Activated naive CD8-positive, alpha-beta T cell treated with anti-CD3 and anti-CD28 coated beads, Interleukin-2, amount 50 U/mL, for 24 hours (primary cell): Measurements from ENCODE around the gene PLEKHG7.
"Not testable (repeated sequence)": the region's sequence is repeated elsewhere in the genome, so short reads cannot be mapped to it uniquely, and the experiment has no call there.

ENCODE experiments used
- ATAC-seq: fragments of 150-1000 bp; cut with Tn5 transposase; one replicate; pipeline ENCODE4 v1.10.0; 2021
- DNase-seq: peaks from one replicate; pipeline ENCODE4 v3.0.0; 2021
- H3K27ac Mint-ChIP-seq: one replicate; pipeline ENCODE4 v1.8.0; 2021; ENCODE audit warnings: mild to moderate bottlenecking, mixed read lengths
- H3K27me3 Mint-ChIP-seq: one replicate; pipeline ENCODE4 v1.8.0; 2021; ENCODE audit warnings: mixed read lengths
- H3K36me3 Mint-ChIP-seq: one replicate; pipeline ENCODE4 v1.8.0; 2021; ENCODE audit warnings: low read depth, mixed read lengths
- H3K4me1 Mint-ChIP-seq: one replicate; pipeline ENCODE4 v1.8.0; 2021; ENCODE audit warnings: mixed read lengths
- H3K4me3 Mint-ChIP-seq: one replicate; pipeline ENCODE4 v1.8.0; 2021; ENCODE audit warnings: mild to moderate bottlenecking, moderate library complexity, mixed read lengths
- H3K9me3 Mint-ChIP-seq: one replicate; pipeline ENCODE4 v1.8.0; 2021; ENCODE audit warnings: mixed read lengths

Gene PLEKHG7

DNA sequence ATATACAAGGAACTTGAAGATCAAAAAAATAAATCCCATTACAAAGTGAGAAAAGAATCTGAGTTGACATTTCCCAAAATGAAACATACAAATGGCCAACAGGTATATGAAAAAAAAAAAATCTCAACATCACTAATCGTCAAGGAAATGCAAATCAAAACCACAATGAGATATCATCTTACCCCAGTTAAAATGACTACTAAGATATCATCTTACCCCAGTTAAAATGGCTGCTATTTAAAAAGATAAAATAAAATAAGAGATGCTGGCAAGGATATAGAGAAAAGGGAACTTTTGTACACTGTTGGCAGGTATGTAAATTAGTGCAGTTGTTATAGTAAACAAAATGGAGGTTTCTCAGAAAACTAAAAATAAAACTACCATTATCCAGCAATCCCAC is 44.4 kb downstream of the PLEKHG7 start:
- Mint-ChIP-seq H3K4me1 (peaks cover 2% of the 10 kb centered on the region), H3K9me3 (no peaks in the 10 kb centered on the region), H3K27me3 (peaks cover 3% of the 10 kb centered on the region), H3K27ac (no peak overlapping the region), H3K36me3 (no peaks in the 10 kb centered on the region), H3K4me3 (no peak overlapping the region)
- no peak for DNase-seq
- no peak for ATAC-seq

DNA sequence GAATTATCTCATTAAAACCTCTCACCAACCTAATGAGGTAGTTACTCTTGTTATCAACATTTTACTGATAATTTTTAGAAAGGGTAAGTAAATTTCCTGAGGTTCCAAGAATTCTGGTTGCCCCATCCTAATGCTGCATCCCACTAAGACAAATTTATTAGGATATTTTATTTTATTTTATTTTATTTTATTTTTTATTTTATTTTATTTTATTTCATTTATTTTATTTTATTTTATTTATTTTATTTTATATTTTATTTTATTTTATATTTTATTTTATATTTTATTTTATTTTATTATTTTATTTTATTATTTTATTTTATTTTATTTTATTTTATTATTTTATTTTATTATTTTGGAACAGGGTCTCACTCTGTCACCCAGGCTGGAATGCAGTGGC is 46.9 kb downstream of the PLEKHG7 start:
- not testable (repeated sequence) for H3K4me1 Mint-ChIP-seq, H3K27me3 Mint-ChIP-seq, H3K36me3 Mint-ChIP-seq, H3K9me3 Mint-ChIP-seq, DNase-seq, ATAC-seq, H3K27ac Mint-ChIP-seq, H3K4me3 Mint-ChIP-seq

DNA sequence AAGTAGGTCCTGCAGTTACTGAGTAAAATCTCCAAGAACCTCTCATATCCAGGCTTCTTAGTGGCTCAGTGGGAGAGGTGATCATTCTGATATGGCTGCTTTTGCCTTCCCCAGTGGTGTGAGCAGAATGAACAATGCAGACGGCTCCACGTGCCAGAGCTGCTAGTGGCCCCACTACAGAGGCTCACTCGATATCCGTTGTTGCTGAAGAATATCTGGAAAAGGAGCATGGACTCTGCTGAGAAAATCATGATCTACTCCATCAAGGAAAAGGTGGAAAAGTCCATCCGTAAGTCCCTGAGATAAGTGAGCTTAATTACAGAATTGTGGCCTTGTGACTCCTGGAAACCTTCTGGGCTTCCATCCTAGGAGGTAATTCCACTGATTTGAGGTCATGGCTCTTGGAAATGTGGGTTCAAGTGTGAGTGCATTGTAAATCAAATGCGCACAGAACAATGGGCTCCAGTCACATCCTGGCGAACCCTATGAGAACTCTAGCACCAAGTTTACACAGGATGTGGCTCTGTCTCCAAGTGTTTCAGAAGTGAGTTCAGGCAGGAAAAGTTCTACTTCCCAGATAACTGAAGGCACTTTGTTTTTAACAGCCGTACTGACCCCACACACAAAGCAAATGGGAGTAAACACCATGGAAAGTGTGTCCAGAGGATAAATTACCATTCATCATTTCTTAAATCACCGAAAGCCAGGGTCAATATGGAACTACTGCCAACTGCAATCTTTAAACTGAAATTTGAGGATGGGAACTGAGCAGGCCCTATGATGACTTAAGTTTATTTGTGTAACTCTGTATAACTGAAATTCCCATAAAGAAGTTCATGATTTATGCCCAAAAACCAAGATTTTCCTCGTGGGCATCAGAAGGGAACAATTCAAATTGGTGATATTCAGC is 51.4 kb downstream of the PLEKHG7 start:
- ATAC-seq (no peak), DNase-seq (no peak)
- Mint-ChIP-seq H3K4me3 (no peak overlapping the region), H3K27ac (no peak overlapping the region), H3K9me3 (no peaks in the 10 kb centered on the region), H3K27me3 (peaks cover 11% of the 10 kb centered on the region), H3K4me1 (peaks cover 4% of the 10 kb centered on the region), H3K36me3 (no peaks in the 10 kb centered on the region)

DNA sequence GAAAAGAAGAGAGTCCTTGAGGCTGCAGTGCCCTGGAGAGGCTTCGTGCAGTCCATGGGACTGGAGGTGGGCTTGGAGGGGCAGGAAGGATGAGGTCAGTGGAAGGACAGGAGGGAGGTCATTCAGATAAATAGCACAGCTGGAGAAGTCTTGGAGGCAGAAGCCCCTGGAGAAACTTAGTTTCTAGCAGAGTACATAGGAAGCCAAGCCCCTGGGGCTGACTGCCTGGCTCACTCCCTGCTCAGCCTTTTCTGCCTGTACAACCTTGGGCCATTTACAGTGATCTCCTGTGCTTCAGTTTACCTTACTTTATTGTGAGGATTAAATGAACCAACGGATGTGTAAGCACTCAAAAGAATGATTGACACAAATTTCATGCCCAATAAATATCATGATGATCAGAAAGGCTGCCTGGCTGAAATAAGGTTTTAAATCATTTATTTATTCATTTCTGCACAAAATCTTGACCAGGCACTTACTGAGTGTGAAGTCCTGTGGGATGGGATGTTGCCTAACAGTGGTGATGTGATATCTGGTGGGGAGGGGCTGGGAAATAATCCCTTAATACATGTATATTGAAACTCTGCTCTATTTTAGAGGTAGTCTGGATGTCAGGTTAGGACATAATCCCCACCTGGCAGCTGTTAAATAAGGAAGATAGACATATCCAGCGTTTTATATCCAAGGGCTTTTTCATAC is 54.3 kb downstream of the PLEKHG7 start:
- ATAC-seq = no peak
- H3K27ac Mint-ChIP-seq = no peak overlapping the region

DNA sequence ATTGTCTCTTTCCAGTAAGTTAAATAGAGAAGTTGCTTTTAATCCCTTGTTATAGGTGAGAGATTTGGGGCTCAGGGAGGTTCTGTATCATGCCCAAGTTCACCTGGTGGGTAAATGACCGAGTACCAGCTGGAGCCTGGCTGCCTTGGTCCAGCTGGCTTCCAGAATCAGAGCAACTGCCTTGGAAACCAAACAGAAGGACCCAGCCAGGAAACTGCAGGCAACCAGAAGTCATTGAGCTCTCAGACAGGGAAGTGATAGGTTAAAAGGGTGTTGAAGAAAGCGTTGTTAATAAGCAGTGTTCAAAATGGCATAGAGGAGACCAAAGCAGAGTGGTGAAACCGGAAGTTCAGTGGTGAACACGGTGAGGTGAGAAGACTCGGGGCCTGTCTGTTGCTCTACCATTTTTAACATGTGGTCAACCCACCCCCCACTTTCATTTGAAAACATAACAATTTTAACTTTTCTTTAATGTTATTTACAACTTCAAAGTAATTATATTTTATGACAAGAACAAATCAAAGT is 54.9 kb downstream of the PLEKHG7 start:
- peaks cover 6% of the 10 kb centered on the region for H3K4me1 Mint-ChIP-seq
- no peaks in the 10 kb centered on the region for H3K9me3 Mint-ChIP-seq
- DNase-seq (no peak), ATAC-seq (no peak)
- no peak overlapping the region for H3K4me3 Mint-ChIP-seq
- H3K27ac Mint-ChIP-seq = no peak overlapping the region
- H3K36me3 Mint-ChIP-seq = no peaks in the 10 kb centered on the region
- peaks cover 11% of the 10 kb centered on the region for H3K27me3 Mint-ChIP-seq

More for the DNA sequence above, 54.3 kb downstream of the PLEKHG7 start:
- Mint-ChIP-seq H3K36me3 (no peaks in the 10 kb centered on the region), H3K27me3 (peaks cover 11% of the 10 kb centered on the region), H3K9me3 (no peaks in the 10 kb centered on the region), H3K4me1 (peaks cover 6% of the 10 kb centered on the region), H3K4me3 (no peak overlapping the region)
- no peak for DNase-seq

DNA sequence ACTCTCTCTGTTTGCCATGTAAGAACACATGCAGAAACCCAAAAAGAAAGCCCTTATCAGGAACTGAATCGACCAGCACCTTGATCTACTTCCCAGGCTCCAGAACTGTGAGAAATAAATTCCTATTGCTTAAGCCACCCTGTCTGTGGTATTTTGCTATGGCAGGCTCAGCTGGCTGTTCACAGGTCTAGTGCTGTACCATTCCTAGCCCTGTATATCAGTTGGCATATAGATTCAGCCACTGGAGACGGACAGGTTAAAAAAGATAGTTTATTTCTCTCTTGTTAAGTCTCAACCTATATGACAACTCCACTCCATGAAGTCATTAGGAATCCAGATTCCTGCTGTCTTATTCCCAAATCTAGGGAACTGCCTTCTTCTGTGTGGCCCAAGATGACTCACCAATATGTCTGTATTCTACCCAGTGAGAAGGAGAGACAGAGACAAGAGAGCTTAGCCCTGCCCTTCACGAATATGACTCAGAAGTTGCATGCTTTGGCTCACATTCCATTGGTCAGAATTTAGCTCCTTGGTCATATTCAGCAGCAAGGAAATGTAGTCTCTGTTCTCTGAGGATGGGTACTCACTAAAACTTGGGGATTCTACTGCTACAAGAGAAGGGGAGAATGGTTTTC is 57.0 kb downstream of the PLEKHG7 start:
- peak; percentile 52 for ATAC-seq
- DNase-seq = no peak
- no peak overlapping the region for H3K4me3 Mint-ChIP-seq

DNA sequence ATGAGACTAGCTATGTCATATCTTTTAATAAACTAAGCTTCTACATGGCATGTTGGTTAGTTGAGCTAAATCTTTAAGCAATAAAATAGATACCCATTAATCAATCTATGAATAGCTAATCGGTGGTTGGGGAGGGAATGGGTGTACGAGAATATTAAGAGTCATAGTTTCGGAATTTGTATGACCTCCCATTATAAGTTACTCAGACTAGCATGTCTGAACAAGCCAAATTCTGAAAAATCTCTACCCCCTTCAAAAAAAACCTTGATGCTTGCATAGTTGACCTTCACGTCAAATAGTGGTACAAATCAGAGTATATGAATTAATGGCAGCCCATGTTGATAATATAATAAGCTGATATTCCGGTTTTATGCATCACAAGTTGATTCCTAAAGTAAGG is 60.0 kb downstream of the PLEKHG7 start:
- no peak for DNase-seq
- Mint-ChIP-seq H3K36me3 (no peaks in the 10 kb centered on the region), H3K27ac (no peak overlapping the region), H3K9me3 (no peaks in the 10 kb centered on the region), H3K4me3 (no peak overlapping the region), H3K27me3 (peaks cover 7% of the 10 kb centered on the region), H3K4me1 (peaks cover 2% of the 10 kb centered on the region)
- no peak for ATAC-seq

More for the DNA sequence above, 57.0 kb downstream of the PLEKHG7 start:
- Mint-ChIP-seq H3K27ac (no peak overlapping the region), H3K9me3 (no peaks in the 10 kb centered on the region), H3K4me1 (peaks cover 6% of the 10 kb centered on the region), H3K36me3 (no peaks in the 10 kb centered on the region), H3K27me3 (peaks cover 11% of the 10 kb centered on the region)

DNA sequence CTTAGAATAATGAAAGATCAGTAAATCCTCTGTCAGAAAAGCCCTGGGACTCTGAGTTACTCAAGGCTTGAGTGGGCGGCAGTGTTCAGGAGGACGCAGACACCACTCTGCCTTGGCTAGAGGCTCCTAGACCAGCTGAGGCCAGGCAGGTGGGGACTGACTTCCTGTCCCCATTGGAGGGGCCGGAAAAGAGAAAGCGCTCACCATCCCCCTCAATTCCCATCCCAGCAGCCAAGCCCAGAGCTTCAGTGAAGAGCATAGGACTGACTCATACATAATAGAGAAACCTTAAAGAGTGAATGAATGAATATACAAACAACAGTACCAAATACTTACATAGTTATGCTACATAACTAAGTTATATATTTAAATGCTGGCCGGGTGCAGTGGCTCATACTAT is 62.0 kb downstream of the PLEKHG7 start:
- ATAC-seq (no peak), DNase-seq (no peak)
- Mint-ChIP-seq H3K27ac (no peak overlapping the region), H3K9me3 (no peaks in the 10 kb centered on the region), H3K4me3 (no peak overlapping the region), H3K4me1 (peaks cover 17% of the 10 kb centered on the region), H3K36me3 (no peaks in the 10 kb centered on the region), H3K27me3 (no peaks in the 10 kb centered on the region)

DNA sequence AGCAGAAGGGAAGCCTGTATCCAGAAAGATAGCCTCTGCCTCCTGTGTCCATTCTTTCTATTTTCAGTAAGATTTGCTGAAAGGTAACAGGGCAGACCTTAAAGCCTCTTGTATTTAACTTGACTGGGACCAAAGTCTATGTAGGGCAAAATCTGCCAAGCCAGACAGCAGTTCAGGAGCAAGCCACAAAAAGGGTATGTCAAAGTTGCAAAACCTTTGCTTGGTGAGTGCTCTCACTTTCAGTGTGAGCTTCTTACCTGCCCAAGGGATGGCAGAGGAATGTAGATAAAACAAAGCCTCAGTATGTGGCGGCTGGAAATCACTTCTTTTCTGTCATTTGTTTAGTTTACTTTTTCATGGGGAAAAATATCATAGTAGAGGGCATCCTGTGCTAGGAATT is 63.1 kb downstream of the PLEKHG7 start:
- no peak overlapping the region for H3K27ac Mint-ChIP-seq
- no peaks in the 10 kb centered on the region for H3K36me3 Mint-ChIP-seq
- ATAC-seq (no peak), DNase-seq (no peak)
- H3K4me1 Mint-ChIP-seq = peaks cover 22% of the 10 kb centered on the region
- H3K4me3 Mint-ChIP-seq = no peak overlapping the region
- H3K9me3 Mint-ChIP-seq = no peaks in the 10 kb centered on the region
- no peaks in the 10 kb centered on the region for H3K27me3 Mint-ChIP-seq

DNA sequence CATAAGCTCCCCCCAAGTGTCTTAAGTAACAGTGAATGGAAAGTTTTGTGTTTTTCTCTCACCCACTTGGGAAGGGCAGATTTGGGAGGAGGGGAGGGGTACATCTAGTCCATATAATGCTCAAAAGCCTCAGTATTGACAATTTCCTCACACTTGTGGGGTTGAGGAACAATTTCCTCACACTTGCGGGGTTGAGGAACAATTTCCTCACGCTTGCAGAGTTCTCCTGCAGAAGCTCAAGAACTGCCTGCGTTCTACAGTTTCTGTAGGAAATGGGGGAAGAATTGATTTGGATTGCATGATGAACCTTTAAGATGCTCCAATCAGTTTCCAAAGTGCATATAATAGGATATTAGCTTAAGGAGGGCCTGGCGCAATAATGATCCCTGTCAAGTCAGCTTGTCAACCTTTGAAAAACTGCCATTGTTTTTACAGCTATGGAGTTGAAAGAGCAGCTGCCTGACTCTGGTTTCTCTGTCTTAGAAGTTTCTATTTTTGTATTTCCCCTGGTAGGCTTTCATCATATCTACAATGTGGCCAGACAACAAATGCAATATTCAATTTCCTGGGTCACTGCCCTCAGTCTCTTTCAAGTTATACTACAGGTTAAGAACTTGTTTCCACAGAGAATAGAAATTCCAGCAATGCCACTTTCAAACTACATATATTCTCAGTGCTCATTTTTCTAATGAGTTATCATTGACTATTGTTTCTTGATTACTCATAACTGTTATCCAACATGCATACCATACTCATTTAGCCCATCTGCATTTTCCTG is 66.5 kb downstream of the PLEKHG7 start:
- DNase-seq = no peak

DNA sequence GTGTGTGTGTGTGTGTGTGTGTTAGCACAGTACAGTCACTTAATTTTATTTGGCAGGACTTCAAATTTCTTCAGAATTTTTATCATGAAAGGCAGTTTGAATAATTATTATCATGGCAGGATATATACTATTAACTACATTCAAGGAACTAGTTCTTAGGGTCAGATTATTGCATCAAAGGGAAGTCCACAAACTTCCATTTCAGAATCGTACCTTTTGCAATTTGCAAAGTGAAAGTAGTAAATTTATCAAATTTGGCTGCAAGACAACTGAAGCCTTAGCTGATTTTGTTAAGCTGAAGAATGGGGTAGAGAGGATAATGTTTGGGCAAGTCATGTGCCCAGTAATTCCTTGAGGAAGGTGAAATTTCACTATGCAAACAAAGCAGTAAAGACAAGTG is 68.2 kb downstream of the PLEKHG7 start:
- Mint-ChIP-seq H3K4me1 (peaks cover 20% of the 10 kb centered on the region), H3K27me3 (no peaks in the 10 kb centered on the region), H3K36me3 (peaks cover 3% of the 10 kb centered on the region), H3K27ac (no peak overlapping the region), H3K4me3 (no peak overlapping the region), H3K9me3 (no peaks in the 10 kb centered on the region)
- ATAC-seq = no peak
- no peak for DNase-seq

More for the DNA sequence above, 66.5 kb downstream of the PLEKHG7 start:
- Mint-ChIP-seq H3K27me3 (no peaks in the 10 kb centered on the region), H3K4me3 (no peak overlapping the region), H3K9me3 (no peaks in the 10 kb centered on the region), H3K36me3 (peaks cover 2% of the 10 kb centered on the region), H3K4me1 (peaks cover 20% of the 10 kb centered on the region), H3K27ac (peak overlapping the region; percentile 28)
- no peak for ATAC-seq

DNA sequence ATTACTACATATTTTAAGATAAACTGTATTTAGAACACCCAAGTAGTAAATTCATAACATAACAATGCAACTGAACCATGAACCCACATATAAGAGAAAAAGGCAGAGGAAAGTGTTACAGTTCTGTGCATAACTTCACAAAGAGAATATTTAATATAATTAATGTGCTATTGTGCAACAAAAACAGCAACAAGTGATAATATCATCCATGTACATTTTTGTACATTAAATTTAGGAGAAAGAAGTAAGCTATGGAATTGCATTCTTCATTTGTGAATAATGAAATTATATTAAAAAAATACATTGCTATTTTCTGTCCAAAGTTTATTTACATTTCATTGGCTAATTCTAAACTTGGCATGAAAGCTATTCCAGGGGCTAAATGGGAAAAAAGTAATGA is 72.6 kb downstream of the PLEKHG7 start:
- Mint-ChIP-seq H3K36me3 (peaks cover 26% of the 10 kb centered on the region), H3K27ac (no peak overlapping the region), H3K27me3 (no peaks in the 10 kb centered on the region), H3K4me1 (peaks cover 1% of the 10 kb centered on the region), H3K9me3 (no peaks in the 10 kb centered on the region), H3K4me3 (no peak overlapping the region)
- DNase-seq = no peak
- no peak for ATAC-seq

DNA sequence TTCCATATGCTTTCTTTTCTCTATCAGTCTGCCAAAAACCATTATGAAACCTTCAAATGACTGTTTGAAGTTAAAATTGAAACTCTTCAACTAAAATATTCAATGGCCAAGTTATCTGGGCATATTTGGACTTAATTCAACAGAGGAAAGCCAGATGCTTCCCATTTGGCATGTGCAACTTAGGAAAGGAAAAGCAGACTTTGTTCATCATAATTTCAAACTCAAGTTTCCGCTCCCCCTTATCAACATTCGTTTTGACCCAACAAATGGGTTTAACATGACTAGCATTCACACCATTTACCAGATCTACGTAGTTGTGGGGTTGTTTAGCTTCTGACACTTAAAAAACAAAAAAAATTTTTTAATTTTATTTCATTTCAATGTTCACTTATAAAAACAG is 75.7 kb downstream of the PLEKHG7 start:
- no peak overlapping the region for H3K4me3 Mint-ChIP-seq
- no peaks in the 10 kb centered on the region for H3K27me3 Mint-ChIP-seq
- no peaks in the 10 kb centered on the region for H3K9me3 Mint-ChIP-seq
- ATAC-seq (no peak), DNase-seq (no peak)
- H3K4me1 Mint-ChIP-seq = no peaks in the 10 kb centered on the region
- H3K27ac Mint-ChIP-seq = no peak overlapping the region
- H3K36me3 Mint-ChIP-seq = peaks cover 37% of the 10 kb centered on the region

DNA sequence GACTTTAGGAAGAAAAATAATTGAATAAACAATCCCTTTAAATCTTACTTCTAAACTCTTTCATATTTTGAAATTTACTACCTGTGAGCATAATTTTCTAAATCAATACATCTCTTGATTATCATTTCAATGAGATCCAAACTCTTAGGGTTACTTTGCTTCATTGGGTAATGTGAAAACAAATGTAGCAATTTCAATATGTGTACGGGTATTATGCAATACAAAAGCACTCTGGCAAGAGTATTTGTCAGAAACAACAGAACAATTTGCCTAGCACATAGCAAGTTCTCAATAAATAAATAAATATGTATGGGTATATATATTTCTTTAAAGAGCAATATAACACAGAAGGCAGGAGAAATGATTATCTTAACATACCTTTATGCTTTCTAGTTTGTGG is 77.1 kb downstream of the PLEKHG7 start:
- Mint-ChIP-seq H3K4me1 (no peaks in the 10 kb centered on the region), H3K27ac (no peak overlapping the region), H3K27me3 (no peaks in the 10 kb centered on the region), H3K9me3 (no peaks in the 10 kb centered on the region), H3K4me3 (no peak overlapping the region), H3K36me3 (peaks cover 36% of the 10 kb centered on the region)
- DNase-seq = no peak
- ATAC-seq = no peak
